Mucosa of stomach (tissue), 1 donor: ENCODE results near the gene ABCA13.

Experiments used
- H3K27me3 ChIP-seq: one replicate; pipeline ENCODE4 v1.7.0; 2013; ENCODE audit warnings: mild to moderate bottlenecking, low read length; ENCODE audit not compliant: control insufficient read depth, insufficient read depth
- H3K36me3 ChIP-seq: one replicate; pipeline ENCODE4 v1.7.0; 2013; ENCODE audit warnings: low read length; ENCODE audit not compliant: control insufficient read depth, insufficient read depth
- H3K4me1 ChIP-seq: one replicate; pipeline ENCODE4 v1.7.0; 2013; ENCODE audit warnings: mild to moderate bottlenecking, low read length; ENCODE audit not compliant: control insufficient read depth, insufficient read depth
- H3K4me3 ChIP-seq: one replicate; pipeline ENCODE4 v1.7.0; 2013; ENCODE audit warnings: low read length
- H3K9ac ChIP-seq: one replicate; pipeline ENCODE4 v1.7.0; 2013; ENCODE audit warnings: mild to moderate bottlenecking, low read length, moderate library complexity
- H3K9me3 ChIP-seq: one replicate; pipeline ENCODE4 v1.7.0; 2013; ENCODE audit warnings: mild to moderate bottlenecking, low read length, moderate library complexity; ENCODE audit not compliant: control insufficient read depth
- donor health status: Pancreatic carcinoma.

The ABCA13 gene

DNA sequence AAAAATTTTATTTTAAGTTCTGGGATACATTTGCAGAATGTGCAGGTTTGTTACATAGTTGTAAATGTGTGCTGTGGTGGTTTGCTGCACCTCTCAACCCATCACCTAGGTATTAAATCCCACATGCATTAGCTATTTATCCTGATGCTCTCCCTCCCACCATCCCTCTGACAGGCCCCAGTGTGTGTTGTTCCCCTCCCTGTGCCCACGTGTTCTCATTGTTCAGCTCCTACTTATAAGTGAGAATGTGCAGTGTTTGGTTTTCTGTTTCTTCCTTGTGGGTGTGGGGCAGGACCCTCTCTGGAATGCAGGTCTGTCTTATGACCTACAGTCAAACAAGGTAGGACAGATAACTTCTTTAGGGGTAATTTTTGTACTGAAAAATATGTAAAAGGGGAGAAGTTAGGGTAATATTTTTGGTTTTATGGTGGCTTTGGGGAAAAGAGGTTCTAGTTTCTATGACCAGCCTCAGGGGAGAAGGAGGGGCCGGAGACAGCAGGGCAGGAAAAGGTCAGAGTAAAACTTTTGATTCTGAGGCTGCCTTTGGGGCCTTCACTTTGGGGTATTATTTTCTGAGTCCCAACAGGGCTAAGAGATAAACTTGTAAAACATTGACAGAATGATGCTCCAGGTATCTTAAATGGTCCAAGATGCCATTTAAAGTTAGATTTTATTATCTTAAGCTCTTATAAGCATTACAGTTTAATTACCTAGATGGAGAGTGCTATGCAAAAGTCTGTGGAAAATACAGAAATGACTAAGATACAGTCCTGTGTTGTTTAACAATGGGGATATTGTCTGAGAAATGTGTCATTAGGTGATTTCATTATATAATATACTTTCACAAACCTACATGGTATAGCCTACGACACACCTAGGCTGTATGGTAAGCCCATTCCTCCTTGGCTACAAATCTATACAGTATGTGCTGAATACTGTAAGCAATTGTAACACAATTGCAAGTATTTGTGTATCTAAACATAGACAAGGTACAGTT, 354.8 kb downstream of the ABCA13 start:
- H3K36me3 ChIP-seq = no peaks in the 10 kb centered on the region
- H3K9me3 ChIP-seq = no peaks in the 10 kb centered on the region
- no peak overlapping the region for H3K4me3 ChIP-seq
- no peaks in the 10 kb centered on the region for H3K27me3 ChIP-seq
- no peak overlapping the region for H3K9ac ChIP-seq
- no peaks in the 10 kb centered on the region for H3K4me1 ChIP-seq

DNA sequence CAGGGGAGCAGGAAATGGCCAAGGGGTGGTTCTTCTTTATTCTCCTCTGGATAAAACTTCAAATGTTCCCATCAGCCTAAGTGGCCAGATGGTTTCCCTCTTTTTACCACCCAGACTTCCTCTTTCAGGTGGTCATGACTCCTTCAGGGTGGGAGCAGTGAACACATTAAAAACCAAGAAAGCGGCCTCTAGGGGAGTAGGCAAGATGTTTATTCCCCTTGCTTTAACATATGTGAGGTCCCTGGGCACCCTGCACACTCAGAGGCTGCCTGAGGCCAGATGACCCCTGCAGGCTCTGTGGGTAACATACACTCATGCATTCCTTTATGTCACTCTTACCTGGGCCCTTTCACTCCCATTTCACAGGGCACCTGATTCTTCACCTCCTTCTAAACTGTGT, 357.4 kb downstream of the ABCA13 start:
- no peaks in the 10 kb centered on the region for H3K27me3 ChIP-seq
- no peaks in the 10 kb centered on the region for H3K9me3 ChIP-seq
- no peaks in the 10 kb centered on the region for H3K36me3 ChIP-seq
- H3K4me1 ChIP-seq = no peaks in the 10 kb centered on the region
- no peak overlapping the region for H3K9ac ChIP-seq
- H3K4me3 ChIP-seq = no peak overlapping the region

DNA sequence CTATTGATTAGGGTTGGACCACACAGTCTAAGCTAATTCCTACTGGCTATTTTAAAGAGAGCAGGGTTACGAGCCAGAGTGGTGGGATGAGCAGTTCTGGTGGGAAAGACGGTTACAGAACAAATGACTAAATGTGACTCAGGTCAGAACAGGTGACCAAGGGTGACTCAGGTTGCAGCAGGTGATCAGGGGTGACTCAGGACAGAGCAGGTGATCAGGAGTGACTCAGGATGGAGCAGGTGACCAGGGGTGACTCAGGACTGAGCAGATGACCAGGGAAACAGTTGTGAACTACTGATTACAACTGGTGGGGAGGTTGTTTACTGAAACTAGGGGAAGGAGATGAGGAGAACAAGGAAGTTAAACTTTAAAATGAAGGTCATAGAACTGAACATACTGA, 366.3 kb downstream of the ABCA13 start:
- H3K9me3 ChIP-seq = no peaks in the 10 kb centered on the region
- no peaks in the 10 kb centered on the region for H3K4me1 ChIP-seq
- no peak overlapping the region for H3K4me3 ChIP-seq
- H3K27me3 ChIP-seq = no peaks in the 10 kb centered on the region
- no peak overlapping the region for H3K9ac ChIP-seq
- H3K36me3 ChIP-seq = no peaks in the 10 kb centered on the region

DNA sequence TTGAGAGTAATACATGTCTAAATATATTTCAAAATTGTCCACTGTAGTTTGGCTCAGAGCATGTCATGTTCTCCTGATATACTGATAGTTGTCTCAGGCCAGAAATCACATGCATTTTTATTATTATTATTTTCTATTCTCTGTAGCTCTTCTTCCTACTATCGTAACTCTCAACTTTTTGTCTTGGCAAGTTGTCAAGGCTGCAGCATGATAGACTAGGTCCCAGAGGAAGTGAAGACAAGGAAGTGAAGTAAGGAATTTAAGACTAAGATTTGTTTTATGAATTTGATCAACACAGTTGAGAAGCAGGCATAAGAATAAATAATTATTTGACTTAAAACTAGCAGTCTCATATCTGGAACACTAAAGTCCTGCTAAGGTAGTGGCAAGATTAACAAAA, 369.5 kb downstream of the ABCA13 start:
- Histone ChIP-seq H3K36me3 (no peaks in the 10 kb centered on the region), H3K9ac (no peak overlapping the region), H3K9me3 (no peaks in the 10 kb centered on the region), H3K4me3 (no peak overlapping the region), H3K4me1 (no peaks in the 10 kb centered on the region), H3K27me3 (no peaks in the 10 kb centered on the region)

DNA sequence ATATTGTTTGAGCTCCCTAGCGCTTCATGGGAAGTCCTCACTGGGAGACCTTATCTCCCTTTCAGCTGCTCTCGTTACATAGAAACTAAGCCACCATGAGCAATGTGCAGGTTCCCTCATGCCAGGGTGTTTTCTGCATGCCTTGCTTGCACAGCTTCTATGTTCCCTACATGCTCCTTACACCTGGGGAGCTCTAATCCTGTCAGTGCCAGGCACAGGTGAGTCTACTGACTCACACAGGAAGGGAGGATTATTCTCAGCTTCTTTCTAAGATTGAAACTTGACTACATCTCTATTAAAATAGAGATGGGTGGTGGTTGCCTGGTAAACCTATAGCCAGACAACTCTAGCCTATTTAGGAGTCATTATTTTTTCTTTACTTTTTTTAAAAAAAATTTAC, 377.4 kb downstream of the ABCA13 start:
- Histone ChIP-seq H3K9ac (no peak overlapping the region), H3K4me1 (no peaks in the 10 kb centered on the region), H3K4me3 (no peak overlapping the region), H3K27me3 (no peaks in the 10 kb centered on the region), H3K9me3 (no peaks in the 10 kb centered on the region), H3K36me3 (no peaks in the 10 kb centered on the region)

DNA sequence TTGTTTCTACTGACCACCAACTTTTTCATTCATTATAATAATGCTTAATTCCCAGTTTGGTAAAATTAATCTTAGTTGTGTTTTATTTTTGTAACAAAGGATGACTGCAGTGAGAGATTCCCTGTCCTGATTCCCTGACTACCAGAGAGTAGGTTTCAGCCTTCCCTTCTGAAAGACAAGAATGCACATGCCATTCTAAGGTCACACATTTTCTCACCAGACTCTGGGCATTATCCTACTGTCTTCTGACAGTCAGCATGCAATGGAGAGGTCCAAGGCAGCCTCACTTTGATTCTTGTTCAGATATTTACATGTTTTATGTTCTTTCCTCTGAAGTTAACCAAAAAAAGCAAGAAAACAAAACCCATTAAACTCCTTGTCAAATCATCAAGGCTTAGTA, 380.4 kb downstream of the ABCA13 start:
- H3K36me3 ChIP-seq = no peaks in the 10 kb centered on the region
- H3K9me3 ChIP-seq = no peaks in the 10 kb centered on the region
- no peaks in the 10 kb centered on the region for H3K27me3 ChIP-seq
- H3K4me1 ChIP-seq = no peaks in the 10 kb centered on the region
- H3K4me3 ChIP-seq = no peak overlapping the region
- no peak overlapping the region for H3K9ac ChIP-seq

DNA sequence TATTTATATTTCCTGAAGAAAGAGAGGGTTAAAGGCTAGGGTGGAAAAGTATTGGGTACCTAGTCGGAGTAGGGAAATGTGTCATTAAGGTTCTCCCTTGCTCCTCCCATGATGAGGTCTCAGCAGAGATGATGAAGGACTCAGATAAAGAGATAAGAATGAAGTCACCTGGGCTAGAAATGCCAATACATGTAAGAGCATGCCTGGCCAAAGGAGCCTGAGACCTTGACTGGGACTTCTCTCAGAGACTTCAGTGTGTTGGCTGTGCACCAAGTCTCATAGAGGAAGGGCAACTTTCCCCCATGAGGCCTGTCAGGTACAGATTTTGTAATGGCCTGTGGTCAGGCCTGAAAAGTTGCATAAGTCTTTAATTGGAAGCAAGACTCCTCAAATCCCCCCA, 392.1 kb downstream of the ABCA13 start:
- no peaks in the 10 kb centered on the region for H3K9me3 ChIP-seq
- no peaks in the 10 kb centered on the region for H3K27me3 ChIP-seq
- no peak overlapping the region for H3K9ac ChIP-seq
- H3K36me3 ChIP-seq = no peaks in the 10 kb centered on the region
- no peaks in the 10 kb centered on the region for H3K4me1 ChIP-seq
- H3K4me3 ChIP-seq = no peak overlapping the region

DNA sequence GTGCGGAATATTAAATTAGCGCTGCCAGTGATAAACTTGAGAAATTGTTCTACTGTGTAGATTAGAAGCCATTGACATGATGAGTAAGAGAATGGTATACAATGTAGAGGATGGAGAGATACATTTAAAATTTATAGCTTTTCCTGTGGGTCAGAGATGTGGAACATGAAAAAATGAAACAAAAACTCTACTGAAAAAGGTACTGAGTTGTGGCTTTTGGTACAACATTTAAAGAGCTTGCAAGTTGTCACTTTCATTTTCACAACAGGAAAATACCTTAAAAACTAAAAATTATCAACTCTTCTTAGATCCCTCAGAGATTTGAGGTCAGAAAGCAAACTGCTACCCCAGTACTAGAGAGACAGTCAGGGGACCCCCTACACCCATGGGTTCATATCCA, 404.3 kb downstream of the ABCA13 start:
- H3K9me3 ChIP-seq = no peaks in the 10 kb centered on the region
- no peaks in the 10 kb centered on the region for H3K36me3 ChIP-seq
- H3K4me3 ChIP-seq = no peak overlapping the region
- H3K27me3 ChIP-seq = no peaks in the 10 kb centered on the region
- H3K9ac ChIP-seq = no peak overlapping the region
- H3K4me1 ChIP-seq = no peaks in the 10 kb centered on the region

DNA sequence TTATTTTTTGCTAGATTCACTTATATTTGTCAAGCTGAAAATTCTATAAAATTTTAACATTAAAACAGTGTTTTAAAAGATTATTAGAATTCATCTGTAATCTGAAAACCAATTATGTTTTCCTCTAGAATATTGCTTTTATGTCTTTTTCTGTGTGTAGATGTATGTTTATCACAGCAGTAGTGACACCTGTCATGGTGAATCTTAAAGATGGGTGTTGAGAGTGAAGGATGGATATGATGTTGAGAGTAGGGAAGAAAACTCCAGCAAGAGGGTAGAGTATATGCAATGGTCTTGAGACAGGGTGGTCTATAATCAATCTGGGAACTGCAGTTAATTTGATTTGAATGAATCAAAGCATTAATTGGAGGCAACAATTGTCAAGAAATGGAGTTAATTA, 416.2 kb downstream of the ABCA13 start:
- H3K9me3 ChIP-seq = no peaks in the 10 kb centered on the region
- no peaks in the 10 kb centered on the region for H3K36me3 ChIP-seq
- no peak overlapping the region for H3K4me3 ChIP-seq
- H3K27me3 ChIP-seq = no peaks in the 10 kb centered on the region
- no peaks in the 10 kb centered on the region for H3K4me1 ChIP-seq
- no peak overlapping the region for H3K9ac ChIP-seq

DNA sequence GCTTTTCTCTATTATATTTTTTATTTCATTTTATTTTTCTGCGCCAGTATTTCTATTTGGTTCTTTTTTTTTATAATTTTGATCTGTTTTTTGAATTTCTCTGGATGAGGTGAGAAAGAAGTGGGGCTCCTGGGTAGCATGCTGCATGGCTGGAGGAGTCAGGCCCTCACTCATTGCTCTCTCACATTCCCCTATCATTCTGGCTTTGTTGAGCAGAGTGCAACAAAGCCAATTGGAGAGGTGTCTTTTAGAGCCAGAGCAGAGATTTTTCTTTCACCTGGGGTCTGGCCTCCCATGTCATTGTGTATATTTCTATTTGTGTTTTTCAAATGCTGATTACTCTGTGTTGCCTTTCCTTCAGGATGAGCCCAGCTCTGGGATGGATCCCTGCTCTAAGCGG, 423.1 kb downstream of the ABCA13 start:
- Histone ChIP-seq H3K4me1 (no peaks in the 10 kb centered on the region), H3K27me3 (no peaks in the 10 kb centered on the region), H3K9me3 (no peaks in the 10 kb centered on the region), H3K4me3 (no peak overlapping the region), H3K36me3 (no peaks in the 10 kb centered on the region), H3K9ac (no peak overlapping the region)

DNA sequence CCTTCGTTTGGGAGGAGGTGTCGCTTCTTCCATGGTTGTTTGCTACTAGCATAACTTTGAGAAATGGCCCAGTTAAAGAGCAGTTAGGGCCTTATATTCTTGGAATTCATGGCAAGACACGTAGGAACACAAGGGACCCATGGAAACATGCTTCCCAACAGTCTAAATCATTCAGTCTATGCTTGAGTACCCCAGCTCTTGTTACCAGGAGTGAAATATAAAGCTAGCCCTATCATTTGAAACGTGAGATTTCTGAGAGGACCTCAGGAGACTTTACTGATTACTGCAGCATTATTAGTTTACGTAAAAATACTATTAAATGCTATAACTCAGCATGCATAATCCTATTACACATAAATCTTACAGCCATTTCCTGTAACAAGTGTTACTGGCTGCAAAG, 424.5 kb downstream of the ABCA13 start:
- Histone ChIP-seq H3K4me3 (no peak overlapping the region), H3K36me3 (no peaks in the 10 kb centered on the region), H3K9me3 (no peaks in the 10 kb centered on the region), H3K4me1 (no peaks in the 10 kb centered on the region), H3K9ac (no peak overlapping the region), H3K27me3 (no peaks in the 10 kb centered on the region)

DNA sequence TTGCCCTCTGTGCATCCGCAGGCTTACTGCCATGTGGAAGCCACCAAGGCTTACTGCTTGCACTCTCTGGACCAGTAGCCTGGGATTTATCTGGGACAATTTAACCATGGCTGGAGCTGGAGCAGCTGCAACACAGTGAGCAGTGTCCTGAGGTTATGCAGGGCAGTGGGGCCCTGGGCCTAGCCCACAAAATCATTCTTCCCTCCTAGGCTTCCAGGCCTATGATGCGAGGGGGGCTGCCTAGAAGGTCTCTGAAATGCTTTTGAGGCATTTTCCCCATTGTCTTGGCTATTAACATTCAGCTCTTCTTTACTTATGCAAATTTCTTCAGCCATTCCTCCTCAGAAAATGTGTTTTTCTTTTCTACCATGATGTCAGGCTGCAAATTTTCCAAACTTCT, 439.4 kb downstream of the ABCA13 start:
- Histone ChIP-seq H3K27me3 (no peaks in the 10 kb centered on the region), H3K9ac (no peak overlapping the region), H3K4me3 (no peak overlapping the region), H3K4me1 (no peaks in the 10 kb centered on the region), H3K36me3 (no peaks in the 10 kb centered on the region), H3K9me3 (no peaks in the 10 kb centered on the region)
